ENCODE measurements around the gene OR5B21.

GRCh38 chr11:58485961-58486360 lies 21.9 kb downstream of the OR5B21 start:
- TF ChIP-seq CTCF (IDR thresholded peaks at IDR 0.05) (no peak), POLR2A (IDR thresholded peaks at IDR 0.05) (no peak)

Data from adrenal gland (tissue), 5 donors.